ENCODE results near the gene CCDC85B. TPM values are rescaled to one million over a fixed set of nuclear protein-coding genes. Genes with fewer than 3 reads are reported as not detected.

CCDC85B gene
- total RNA-seq, 1 experiment from 2014 or later = 20.8 TPM

GRCh38 chr11:65885231-65885630 is 5.2 kb upstream of the CCDC85B start:
- POLR2A ChIA-PET = interaction anchor here (1.0 to 9.9 kb wide), 6 partner anchors 11 to 103 kb away, joined by 3 to 181 read pairs (median 6); partner anchors contain the start of genes C11orf68, CFL1 and MUS81
- Mint-ChIP-seq H3K27ac (ENCODE audit: low read depth, unreplicated experiment) (no peak overlapping the region), H3K4me1 (ENCODE audit: insufficient read depth, unreplicated experiment) (peaks cover 17% of the 10 kb centered on the region), H3K9me3 (ENCODE audit: unreplicated experiment) (no peaks in the 10 kb centered on the region), H3K4me3 (ENCODE audit: unreplicated experiment) (no peak overlapping the region), H3K27me3 (ENCODE audit: insufficient read depth, unreplicated experiment) (no peaks in the 10 kb centered on the region), H3K36me3 (ENCODE audit: insufficient read depth, unreplicated experiment) (peaks cover 36% of the 10 kb centered on the region)
- no TSS peak for BruUV-seq (replicated peaks)
- intact Hi-C loops (cut with micrococcal nuclease) = no loop called here
- DNase-seq (ENCODE audit: unreplicated experiment) = no peak
- no peak for TF ChIP-seq CTCF (IDR thresholded peaks at IDR 0.05; ENCODE audit: unreplicated experiment)
- CTCF ChIA-PET = interaction anchor here (0.5 to 9.0 kb wide), 41 partner anchors 7 to 1017 kb away, joined by 3 to 203 read pairs (median 4); partner anchors contain the start of genes KAT5, MUS81 and SART1

GRCh38 chr11:65885808-65886536 is 4.5 kb upstream of the CCDC85B start:
- TF ChIP-seq CTCF (IDR thresholded peaks at IDR 0.05; ENCODE audit: unreplicated experiment) = no peak
- no peak overlapping the region for H3K4me3 Mint-ChIP-seq (ENCODE audit: unreplicated experiment)
- intact Hi-C loops (cut with micrococcal nuclease) = no loop called here
- H3K27ac Mint-ChIP-seq (ENCODE audit: low read depth, unreplicated experiment) = no peak overlapping the region
- no peak for DNase-seq (ENCODE audit: unreplicated experiment)
- peaks cover 18% of the 10 kb centered on the region for H3K4me1 Mint-ChIP-seq (ENCODE audit: insufficient read depth, unreplicated experiment)
- ChIA-PET POLR2A (interaction anchor here (0.9 to 9.9 kb wide), 7 partner anchors 13 to 173 kb away, joined by 3 to 222 read pairs (median 5); partner anchors contain the start of genes C11orf68, CFL1, FOSL1 and MUS81), CTCF (interaction anchor here (0.6 to 9.0 kb wide), 27 partner anchors 11 to 457 kb away, joined by 3 to 203 read pairs (median 7); partner anchors contain the start of genes KAT5 and MUS81)
- TSS peak; percentile 1 for BruUV-seq (replicated peaks)
- peaks cover 43% of the 10 kb centered on the region for H3K36me3 Mint-ChIP-seq (ENCODE audit: insufficient read depth, unreplicated experiment)
- H3K27me3 Mint-ChIP-seq (ENCODE audit: insufficient read depth, unreplicated experiment) = no peaks in the 10 kb centered on the region
- H3K9me3 Mint-ChIP-seq (ENCODE audit: unreplicated experiment) = no peaks in the 10 kb centered on the region

- CTCF ChIA-PET = interaction anchor here (0.6 to 9.0 kb wide), 23 partner anchors 8 to 637 kb away, joined by 3 to 203 read pairs (median 6); partner anchors contain the start of genes CATSPER1, CTSW, KAT5 and MUS81
- no TSS peak for BruUV-seq (replicated peaks)
- TF ChIP-seq CTCF (IDR thresholded peaks at IDR 0.05; ENCODE audit: unreplicated experiment) = no peak
- POLR2A ChIA-PET = interaction anchor here (0.6 to 9.9 kb wide), 16 partner anchors 9 to 175 kb away, joined by 3 to 222 read pairs (median 7); partner anchors contain the start of genes C11orf68, CFL1, EFEMP2 and FOSL1
- Mint-ChIP-seq H3K27ac (ENCODE audit: low read depth, unreplicated experiment) (peak overlapping the region; percentile 90), H3K27me3 (ENCODE audit: insufficient read depth, unreplicated experiment) (no peaks in the 10 kb centered on the region), H3K4me3 (ENCODE audit: unreplicated experiment) (peak overlapping the region; percentile 90), H3K9me3 (ENCODE audit: unreplicated experiment) (no peaks in the 10 kb centered on the region), H3K4me1 (ENCODE audit: insufficient read depth, unreplicated experiment) (peaks cover 19% of the 10 kb centered on the region), H3K36me3 (ENCODE audit: insufficient read depth, unreplicated experiment) (peaks cover 54% of the 10 kb centered on the region)
- DNase-seq (ENCODE audit: unreplicated experiment) = no peak
- intact Hi-C loops (cut with micrococcal nuclease) = no loop called here
These were observed 3.4 kb upstream of the CCDC85B start for GRCh38 chr11:65886826-65887722.

Measured in MCF 10A (cell line).